Fibroblast of skin of right biceps (primary cell): ENCODE data around the gene DHDH.

Source experiments
- DNase-seq: peaks from one replicate; pipeline ENCODE4 v3.0.0-alpha.2; 2013

The DHDH gene

DNA sequence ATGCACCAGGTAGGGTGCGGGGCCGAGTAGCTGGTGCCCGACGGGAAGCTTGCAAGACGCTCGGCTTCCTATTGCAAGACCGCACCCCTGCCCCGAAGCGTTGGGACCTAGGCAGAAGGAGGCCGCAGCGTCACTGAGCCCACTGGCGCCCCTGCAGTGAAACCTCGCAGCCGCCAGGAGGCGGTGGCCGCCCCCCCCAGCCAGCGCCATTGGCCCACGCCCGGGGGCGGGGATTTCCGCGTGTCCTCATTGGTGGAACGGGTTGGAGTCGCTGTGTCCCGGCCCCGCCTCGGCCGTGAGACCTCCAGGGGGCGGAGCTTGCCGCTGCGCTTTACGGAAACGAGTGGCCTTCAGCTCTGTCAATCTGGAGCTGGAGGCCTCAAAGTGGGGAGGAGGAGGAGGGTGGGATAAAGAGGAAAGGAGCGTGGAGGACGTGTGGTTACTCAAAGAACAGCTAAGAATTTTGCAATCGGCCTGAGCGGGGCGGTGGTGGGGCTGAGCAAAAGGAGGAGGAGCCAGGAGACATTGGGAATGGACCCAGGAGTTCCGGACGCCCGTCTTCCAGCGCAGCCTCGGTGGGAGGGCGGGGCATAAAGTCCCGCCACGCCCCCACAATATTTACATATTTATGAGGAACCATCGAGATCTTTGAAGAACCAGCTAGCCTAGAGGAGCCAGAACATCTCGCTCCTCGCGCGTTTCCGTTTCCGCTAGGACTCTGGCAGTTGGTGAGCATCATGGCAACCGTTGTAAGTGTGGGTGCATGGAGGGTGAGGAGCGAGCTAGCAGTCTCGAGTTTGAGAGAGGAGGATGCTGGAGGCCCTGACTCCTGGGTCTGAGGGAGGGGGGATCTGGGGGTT is 59.9 kb downstream of the DHDH start, which contains the start of the genes GYS1 and RUVBL2:
TSS of gene GYS1 (minus strand) at position 135 of the 860 bp plus-strand sequence. CDS start 197 bp downstream, outside the sequence.
TSS of gene RUVBL2 (plus strand) at position 713 of the 860 bp plus-strand sequence. CDS start at position 738, 25 bp downstream.
- DNase-seq = peak; percentile 100

DNA sequence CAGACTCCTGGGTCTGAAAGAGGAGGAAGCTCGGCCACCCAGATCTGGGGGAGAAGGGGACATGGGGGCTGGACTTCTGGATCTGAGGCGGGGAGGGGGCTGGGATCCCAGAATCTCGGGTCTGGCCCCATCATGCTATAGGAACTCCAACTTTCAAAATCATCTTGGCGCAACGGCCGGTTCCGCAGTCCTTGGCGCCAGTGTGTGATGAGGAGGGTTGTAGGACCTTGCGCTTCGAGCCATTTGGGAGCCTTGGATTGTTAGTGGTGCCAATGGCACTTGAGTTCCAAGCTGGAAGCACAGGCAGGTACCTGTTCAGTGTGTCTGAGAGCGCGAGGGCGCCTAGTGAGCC is 60.5 kb downstream of the DHDH start:
- DNase-seq = no peak
